Activated T-cell treated with anti-CD3 and anti-CD28 coated beads, Interleukin-2, amount 50 U/mL, for 4 hours (primary cell): ENCODE measurements around the gene SH3PXD2B. TPM values are rescaled to one million over a fixed set of nuclear protein-coding genes. Genes with fewer than 3 reads are reported as not detected.
"Not testable (repeated sequence)": the region's sequence is repeated elsewhere in the genome, so short reads cannot be mapped to it uniquely, and the experiment has no call there.

Source experiments
- ATAC-seq, 2 donors: fragments of 200-7000 bp; cut with Tn5 transposase; one replicate each; pipeline ENCODE4 v1.10.0; 2021
- DNase-seq: peaks from one replicate; pipeline ENCODE4 v3.0.0-alpha.2; 2020
- H3K27me3 Mint-ChIP-seq: one replicate; pipeline ENCODE4 v1.8.0; 2021; ENCODE audit warnings: low read depth, mixed read lengths
- H3K36me3 Mint-ChIP-seq: one replicate; pipeline ENCODE4 v1.8.0; 2022; ENCODE audit warnings: mixed read lengths; ENCODE audit not compliant: insufficient read depth
- H3K4me1 Mint-ChIP-seq: one replicate; pipeline ENCODE4 v1.8.0; 2021; ENCODE audit warnings: low read depth, mixed read lengths
- H3K4me3 Mint-ChIP-seq: one replicate; pipeline ENCODE4 v1.8.0; 2021; ENCODE audit warnings: mild to moderate bottlenecking, moderate library complexity, mixed read lengths
- H3K9me3 Mint-ChIP-seq: one replicate; pipeline ENCODE4 v1.8.0; 2021; ENCODE audit warnings: mixed read lengths
- total RNA-seq, 3 donors: library from RNA; stranded (reverse); gene quantifications; one replicate each; pipeline ENCODE4 v1.2.1, GENCODE V29; 2021

The SH3PXD2B gene
- total RNA-seq, 3 donors from 2014 or later: 0.21 to 0.96 (median 0.92) TPM

DNA sequence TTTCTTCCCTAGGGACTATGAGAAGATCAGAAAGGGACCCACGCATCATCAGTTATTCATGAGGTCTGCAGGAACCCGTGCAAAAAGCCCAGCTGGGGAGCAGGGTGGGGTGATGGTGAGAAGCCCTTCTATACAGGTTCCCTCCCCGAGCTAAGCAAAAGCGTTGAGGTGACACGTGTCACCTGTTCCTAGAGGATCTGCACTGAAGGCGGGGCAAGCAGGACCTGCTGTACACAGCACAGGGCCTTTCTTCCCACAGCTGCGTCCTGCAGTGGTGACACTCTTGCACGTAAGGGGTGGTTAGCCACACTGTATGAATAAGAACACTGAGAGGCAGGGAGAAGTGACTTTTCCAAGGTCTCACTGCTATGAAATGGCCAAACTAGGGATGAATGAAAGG lies 37.2 kb upstream of the SH3PXD2B start:
- no peaks in the 10 kb centered on the region for H3K36me3 Mint-ChIP-seq
- peaks cover 5% of the 10 kb centered on the region for H3K9me3 Mint-ChIP-seq
- no peaks in the 10 kb centered on the region for H3K4me1 Mint-ChIP-seq

DNA sequence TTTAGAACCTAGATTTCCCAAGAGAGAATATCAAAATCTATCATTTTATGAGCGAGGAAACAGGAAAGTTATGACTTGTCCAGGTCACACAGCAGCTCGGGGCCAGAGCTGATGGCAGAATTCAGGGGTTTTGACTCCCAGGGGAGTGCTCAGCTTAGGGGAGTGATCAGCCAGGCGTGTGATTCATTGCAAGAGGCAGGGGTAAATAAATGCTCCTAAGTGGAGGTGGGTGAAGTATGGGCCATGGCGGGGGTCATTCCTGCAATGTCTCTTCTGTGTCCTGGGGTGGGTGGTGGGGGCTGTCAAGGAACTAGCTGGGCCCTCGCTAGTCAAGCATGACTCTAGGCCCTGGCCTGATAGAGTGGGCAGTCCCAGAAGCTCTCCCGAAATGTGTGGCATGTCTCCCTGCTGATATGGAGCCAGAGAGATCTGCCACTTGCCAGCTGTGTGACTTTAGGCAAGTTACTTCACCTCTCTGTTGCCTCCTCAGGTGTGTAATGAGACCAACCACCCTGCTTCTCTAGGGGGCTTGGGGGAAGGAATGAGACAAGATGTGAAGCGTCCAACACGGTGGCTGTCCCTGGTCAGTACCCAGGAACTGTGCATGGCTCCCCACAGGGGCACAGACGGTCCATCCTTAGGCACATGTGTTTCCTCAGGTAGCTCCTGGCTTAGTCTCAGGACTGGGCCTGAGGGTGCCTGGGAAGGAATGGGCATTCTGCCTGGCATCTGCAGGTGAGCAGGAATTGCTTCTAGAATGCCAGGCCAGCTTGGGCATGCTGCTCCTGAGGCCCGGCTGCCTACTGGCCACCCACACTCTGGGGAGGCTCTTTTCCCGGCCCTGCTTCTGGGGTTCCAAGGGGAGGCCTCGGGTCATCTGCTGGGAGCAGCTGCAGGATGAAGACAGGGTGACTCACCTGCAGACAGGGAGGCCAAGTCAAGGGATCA lies 36.5 kb upstream of the SH3PXD2B start:
- Mint-ChIP-seq H3K27me3 (peaks cover 16% of the 10 kb centered on the region), H3K36me3 (no peaks in the 10 kb centered on the region), H3K9me3 (no peaks in the 10 kb centered on the region), H3K4me3 (no peak overlapping the region), H3K4me1 (no peaks in the 10 kb centered on the region)
- DNase-seq: no peak
- no peak for ATAC-seq

More for the DNA sequence above, 37.2 kb upstream of the SH3PXD2B start:
- DNase-seq: no peak
- Mint-ChIP-seq H3K4me3 (no peak overlapping the region), H3K27me3 (peaks cover 21% of the 10 kb centered on the region)
- no peak for ATAC-seq

- H3K4me1 Mint-ChIP-seq: no peaks in the 10 kb centered on the region
- no peak for ATAC-seq
- peaks cover 8% of the 10 kb centered on the region for H3K27me3 Mint-ChIP-seq
- H3K9me3 Mint-ChIP-seq: no peaks in the 10 kb centered on the region
- no peak overlapping the region for H3K4me3 Mint-ChIP-seq
- no peak for DNase-seq
- no peaks in the 10 kb centered on the region for H3K36me3 Mint-ChIP-seq
Observed at GRCh38 chr5:172488221-172488620, 33.9 kb upstream of the SH3PXD2B start.

- DNase-seq (no peak), ATAC-seq (no peak)
- no peaks in the 10 kb centered on the region for H3K9me3 Mint-ChIP-seq
- H3K27me3 Mint-ChIP-seq: peaks cover 8% of the 10 kb centered on the region
- no peaks in the 10 kb centered on the region for H3K4me1 Mint-ChIP-seq
- no peaks in the 10 kb centered on the region for H3K36me3 Mint-ChIP-seq
- H3K4me3 Mint-ChIP-seq: no peak overlapping the region
Observed at GRCh38 chr5:172487671-172488070, 33.3 kb upstream of the SH3PXD2B start.

DNA sequence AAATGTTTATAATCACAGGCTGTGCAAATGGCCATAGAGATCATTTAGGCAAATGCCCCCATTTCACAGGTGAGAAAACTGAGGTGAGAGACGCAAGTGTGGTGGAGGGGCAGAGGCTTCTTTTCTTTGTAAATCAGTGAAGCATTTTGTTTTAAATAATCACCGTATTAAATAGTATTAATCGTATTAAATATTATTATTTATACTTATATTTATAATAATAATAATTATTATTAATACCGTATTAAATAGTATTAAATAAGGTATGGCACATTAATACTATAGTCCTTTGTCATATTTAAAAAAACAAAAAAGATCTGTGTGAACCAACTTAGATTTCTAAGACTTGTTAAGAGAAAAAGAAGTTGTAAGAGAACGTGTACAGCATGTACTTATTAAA lies 32.6 kb upstream of the SH3PXD2B start:
- Mint-ChIP-seq H3K4me3 (no peak overlapping the region), H3K27me3 (peaks cover 8% of the 10 kb centered on the region), H3K9me3 (no peaks in the 10 kb centered on the region), H3K36me3 (no peaks in the 10 kb centered on the region), H3K4me1 (no peaks in the 10 kb centered on the region)
- no peak for DNase-seq
- ATAC-seq: no peak

DNA sequence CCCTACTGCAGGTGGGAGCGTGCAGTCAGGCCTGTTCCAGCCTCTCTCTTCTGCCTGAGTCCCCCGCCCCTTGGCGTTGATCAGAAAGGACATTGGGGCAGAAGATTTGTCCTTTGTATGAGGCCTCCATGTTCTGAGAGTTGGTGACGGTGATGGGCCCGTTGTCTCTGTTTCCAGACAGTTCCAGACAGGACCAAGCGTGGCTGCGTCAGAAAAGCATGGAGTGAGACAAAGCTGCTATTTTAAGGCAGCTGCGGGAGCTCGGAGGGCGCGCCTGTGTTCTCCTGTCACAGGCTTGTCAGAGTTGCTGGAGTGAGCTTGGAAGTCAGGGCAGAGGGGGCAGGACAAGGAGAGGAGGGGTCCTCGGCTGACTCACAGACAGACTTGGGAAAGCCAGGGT lies 32.1 kb upstream of the SH3PXD2B start:
- Mint-ChIP-seq H3K4me1 (no peaks in the 10 kb centered on the region), H3K4me3 (no peak overlapping the region), H3K9me3 (no peaks in the 10 kb centered on the region), H3K36me3 (no peaks in the 10 kb centered on the region), H3K27me3 (peaks cover 5% of the 10 kb centered on the region)
- DNase-seq (no peak), ATAC-seq (no peak)

- ATAC-seq: no peak
- H3K4me1 Mint-ChIP-seq: no peaks in the 10 kb centered on the region
Observed at GRCh38 chr5:172485511-172486202, 31.3 kb upstream of the SH3PXD2B start.

GRCh38 chr5:172484664-172485063 lies 30.3 kb upstream of the SH3PXD2B start:
- Mint-ChIP-seq H3K27me3 (peaks cover 5% of the 10 kb centered on the region), H3K4me1 (no peaks in the 10 kb centered on the region), H3K9me3 (no peaks in the 10 kb centered on the region), H3K36me3 (no peaks in the 10 kb centered on the region), H3K4me3 (no peak overlapping the region)
- ATAC-seq: no peak
- no peak for DNase-seq

More at GRCh38 chr5:172485511-172486202, 31.3 kb upstream of the SH3PXD2B start:
- Mint-ChIP-seq H3K9me3 (no peaks in the 10 kb centered on the region), H3K36me3 (no peaks in the 10 kb centered on the region), H3K27me3 (peaks cover 5% of the 10 kb centered on the region), H3K4me3 (no peak overlapping the region)
- DNase-seq: no peak

DNA sequence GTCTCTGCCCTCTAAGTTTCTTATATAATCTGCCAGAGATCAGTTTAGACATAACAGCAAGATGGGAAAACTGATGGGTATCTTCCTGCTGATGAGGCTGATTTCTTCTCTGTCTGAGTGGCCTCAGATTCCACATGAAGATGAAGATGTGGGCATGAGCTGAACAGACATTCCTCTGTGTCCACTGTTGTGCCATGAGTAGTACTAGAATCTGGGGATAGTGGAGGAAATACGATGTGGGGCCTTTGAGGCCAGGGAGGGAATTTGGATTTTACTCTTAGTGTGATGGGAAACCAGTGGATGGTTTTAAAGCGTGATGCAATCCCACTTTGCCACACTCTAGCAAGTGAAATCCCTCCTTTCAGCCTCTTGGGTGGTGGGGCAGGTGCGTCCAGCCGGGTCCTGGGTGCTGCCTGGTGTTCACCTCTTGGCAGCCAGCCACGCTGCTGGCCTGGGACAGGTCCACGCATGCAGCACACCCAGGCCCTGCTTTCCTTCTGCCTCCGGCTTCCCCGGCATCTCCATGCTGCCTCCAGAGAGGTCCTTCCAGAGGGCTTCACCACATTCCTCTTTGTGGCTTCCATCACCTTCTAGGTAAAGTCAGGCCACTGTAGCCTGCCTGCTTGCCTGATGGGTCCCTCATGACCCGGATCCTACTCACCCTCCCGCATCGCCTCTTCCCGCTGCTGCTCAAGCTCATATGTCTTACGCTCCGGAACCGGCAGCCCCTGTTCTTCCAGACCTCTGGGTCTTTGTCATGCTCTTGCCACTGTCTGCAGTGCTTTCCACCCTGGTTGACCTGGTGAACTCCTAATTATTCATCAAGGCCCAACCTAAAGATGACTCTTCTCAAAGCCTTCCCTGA lies 28.1 kb upstream of the SH3PXD2B start:
- DNase-seq (no peak), ATAC-seq (no peak)
- H3K9me3 Mint-ChIP-seq: no peaks in the 10 kb centered on the region
- no peaks in the 10 kb centered on the region for H3K36me3 Mint-ChIP-seq
- peaks cover 2% of the 10 kb centered on the region for H3K27me3 Mint-ChIP-seq
- H3K4me1 Mint-ChIP-seq: no peaks in the 10 kb centered on the region
- no peak overlapping the region for H3K4me3 Mint-ChIP-seq

DNA sequence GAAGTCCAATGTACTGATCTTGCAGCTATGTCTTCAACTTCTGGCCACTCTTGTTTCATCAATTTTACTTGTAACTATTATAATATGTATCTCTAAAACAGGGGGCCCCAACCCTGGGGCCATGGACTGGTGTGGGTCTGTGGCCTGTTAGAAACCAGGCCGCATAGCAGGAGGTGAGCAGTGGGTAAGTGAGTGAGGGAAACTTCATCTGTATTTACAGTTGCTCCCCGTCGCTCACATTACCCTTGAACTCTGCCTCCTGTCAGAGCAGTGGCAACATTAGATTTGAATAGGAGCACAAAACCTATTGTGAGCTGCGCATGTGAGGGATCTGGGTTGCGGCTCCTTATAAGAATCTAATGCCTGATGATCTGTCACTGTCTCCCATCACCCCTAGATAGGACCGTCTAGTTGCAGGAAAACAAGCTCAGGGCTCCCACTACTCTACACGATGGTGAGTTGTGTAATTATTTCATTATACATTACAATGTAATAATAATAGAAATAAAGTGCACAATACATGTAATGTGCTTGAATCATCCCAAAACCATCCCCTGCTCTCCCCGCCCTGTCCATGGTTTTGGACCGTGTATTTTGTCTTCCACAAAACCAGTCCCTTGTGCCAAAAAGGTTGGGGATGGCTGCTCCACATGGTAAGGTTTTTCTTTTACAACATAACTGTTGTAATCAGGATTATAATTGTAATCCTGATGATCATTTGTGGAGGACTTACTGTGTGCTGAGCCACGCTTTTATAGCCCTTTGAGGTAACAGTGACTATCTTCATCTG lies 26.9 kb upstream of the SH3PXD2B start:
- Mint-ChIP-seq H3K27me3 (no peaks in the 10 kb centered on the region), H3K4me1 (no peaks in the 10 kb centered on the region), H3K4me3 (no peak overlapping the region), H3K36me3 (no peaks in the 10 kb centered on the region), H3K9me3 (no peaks in the 10 kb centered on the region)
- ATAC-seq (no peak), DNase-seq (no peak)

- DNase-seq (no peak), ATAC-seq (no peak)
- no peaks in the 10 kb centered on the region for H3K36me3 Mint-ChIP-seq
- no peaks in the 10 kb centered on the region for H3K27me3 Mint-ChIP-seq
- H3K4me3 Mint-ChIP-seq: no peak overlapping the region
- no peaks in the 10 kb centered on the region for H3K9me3 Mint-ChIP-seq
- no peaks in the 10 kb centered on the region for H3K4me1 Mint-ChIP-seq
Observed at GRCh38 chr5:172479784-172480115, 25.4 kb upstream of the SH3PXD2B start.

GRCh38 chr5:172479034-172479783 lies 24.9 kb upstream of the SH3PXD2B start:
- H3K4me3 Mint-ChIP-seq: no peak overlapping the region
- no peaks in the 10 kb centered on the region for H3K36me3 Mint-ChIP-seq
- no peaks in the 10 kb centered on the region for H3K4me1 Mint-ChIP-seq
- peak; percentile 83 to 94 for ATAC-seq
- H3K9me3 Mint-ChIP-seq: no peaks in the 10 kb centered on the region
- peak; percentile 20 for DNase-seq
- H3K27me3 Mint-ChIP-seq: peaks cover 3% of the 10 kb centered on the region

DNA sequence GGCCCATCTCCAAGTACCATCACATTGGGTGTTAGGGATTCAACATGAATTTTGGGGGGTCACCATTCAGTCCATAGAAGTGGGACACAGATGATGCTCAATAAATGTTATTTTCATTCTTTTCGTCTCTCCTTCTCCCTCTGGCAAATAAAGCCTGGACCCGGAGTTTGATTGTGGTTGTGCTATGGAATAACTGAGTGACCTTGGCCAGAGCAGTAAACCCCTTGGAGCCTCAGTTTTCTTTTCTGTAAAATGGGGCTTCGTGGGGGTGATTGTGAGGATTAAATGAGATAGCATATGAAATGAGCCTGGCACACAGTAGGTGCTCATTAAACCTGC lies 24.3 kb upstream of the SH3PXD2B start:
- H3K4me1 Mint-ChIP-seq, H3K36me3 Mint-ChIP-seq, H3K27me3 Mint-ChIP-seq, H3K9me3 Mint-ChIP-seq, H3K4me3 Mint-ChIP-seq, ATAC-seq, DNase-seq: not testable (repeated sequence)
